H9 (cell line): Measurements from ENCODE around the gene ZMYND8. TPM values are rescaled to one million over a fixed set of nuclear protein-coding genes. Genes with fewer than 3 reads are reported as not detected.

ENCODE experiments used
- DNase-seq: peaks from one replicate; pipeline ENCODE4 v3.0.0-alpha.2; 2017
- H2AFZ ChIP-seq: one replicate; pipeline ENCODE4 v1.6.1; 2013; ENCODE audit warnings: mild to moderate bottlenecking, low read length, control low read depth, moderate library complexity
- H2AK5ac ChIP-seq: 2 replicates; pipeline ENCODE4 v1.6.1; 2013; ENCODE audit warnings: low read length, control low read depth, mixed read lengths; ENCODE audit not compliant: insufficient read length
- H2BK120ac ChIP-seq: one replicate; pipeline ENCODE4 v1.6.1; 2013; ENCODE audit warnings: low read depth, mild to moderate bottlenecking, low read length, control low read depth, inconsistent platforms; ENCODE audit not compliant: poor library complexity, severe bottlenecking
- H2BK12ac ChIP-seq: 2 replicates; pipeline ENCODE4 v1.6.1; 2013; ENCODE audit warnings: low read length, control low read depth, mixed read lengths, low read depth; ENCODE audit not compliant: insufficient read length
- H2BK15ac ChIP-seq: 2 replicates; pipeline ENCODE4 v1.6.1; 2013; ENCODE audit warnings: low read depth, low read length, control low read depth
- H2BK20ac ChIP-seq: one replicate; pipeline ENCODE4 v1.6.1; 2013; ENCODE audit warnings: low read depth, mild to moderate bottlenecking, low read length, control low read depth, inconsistent platforms; ENCODE audit not compliant: poor library complexity, severe bottlenecking
- H2BK5ac ChIP-seq: 2 replicates; pipeline ENCODE4 v1.6.1; 2013; ENCODE audit warnings: low read length, control low read depth, mixed read lengths; ENCODE audit not compliant: insufficient read length
- H3K14ac ChIP-seq: 2 replicates; pipeline ENCODE4 v1.6.1; 2013; ENCODE audit warnings: low read length, control low read depth; ENCODE audit not compliant: insufficient read depth
- H3K18ac ChIP-seq: 2 replicates; pipeline ENCODE4 v1.6.1; 2013; ENCODE audit warnings: low read depth, mild to moderate bottlenecking, mixed read lengths, low read length, control low read depth; ENCODE audit not compliant: insufficient read length
- H3K23ac ChIP-seq: 2 replicates; pipeline ENCODE4 v1.6.1; 2013; ENCODE audit warnings: low read length, control low read depth, mixed read lengths, low read depth; ENCODE audit not compliant: insufficient read length
- H3K23me2 ChIP-seq: 2 replicates; pipeline ENCODE4 v1.6.1; 2013; ENCODE audit warnings: low read depth, mild to moderate bottlenecking, mixed read lengths, low read length, control low read depth; ENCODE audit not compliant: insufficient read length, poor library complexity, severe bottlenecking
- H3K27ac ChIP-seq: 2 replicates; pipeline ENCODE4 v1.5.1; 2013; ENCODE audit warnings: low read length, control low read depth, mixed read lengths, low read depth; ENCODE audit not compliant: insufficient read length
- H3K27me3 ChIP-seq: 2 replicates; pipeline ENCODE4 v1.6.1; 2013; ENCODE audit warnings: low read length, control low read depth, inconsistent platforms; ENCODE audit not compliant: insufficient read depth
- H3K4ac ChIP-seq: 2 replicates; pipeline ENCODE4 v1.6.1; 2013; ENCODE audit warnings: low read depth, mild to moderate bottlenecking, control low read depth, inconsistent platforms, low read length, moderate library complexity
- H3K4me1 ChIP-seq: 2 replicates; pipeline ENCODE4 v1.6.1; 2013; ENCODE audit warnings: low read length, control low read depth, inconsistent platforms; ENCODE audit not compliant: insufficient read depth
- H3K4me2 ChIP-seq: 2 replicates; pipeline ENCODE4 v1.6.1; 2013; ENCODE audit warnings: low read length, control low read depth, mixed read lengths; ENCODE audit not compliant: insufficient read length, insufficient read depth
- H3K56ac ChIP-seq: 2 replicates; pipeline ENCODE4 v1.6.1; 2013; ENCODE audit warnings: low read depth, mild to moderate bottlenecking, mixed read lengths, low read length, control low read depth; ENCODE audit not compliant: insufficient read length
- H3K79me1 ChIP-seq: 2 replicates; pipeline ENCODE4 v1.6.1; 2013; ENCODE audit warnings: low read depth, mild to moderate bottlenecking, moderate library complexity, low read length, control low read depth, inconsistent platforms; ENCODE audit not compliant: insufficient read depth, poor library complexity, severe bottlenecking
- H3K79me2 ChIP-seq: 2 replicates; pipeline ENCODE4 v1.6.1; 2013; ENCODE audit warnings: low read length, control low read depth, inconsistent platforms; ENCODE audit not compliant: insufficient read depth
- H3K9ac ChIP-seq: 2 replicates; pipeline ENCODE4 v1.6.1; 2013; ENCODE audit warnings: low read length, control low read depth, mixed read lengths; ENCODE audit not compliant: insufficient read length; ENCODE audit errors: extremely low read depth
- H3K9me3 ChIP-seq: one replicate; pipeline ENCODE4 v1.6.1; 2013; ENCODE audit warnings: low read depth, low read length, inconsistent platforms; ENCODE audit not compliant: control insufficient read depth
- H3T11ph ChIP-seq: one replicate; pipeline ENCODE4 v1.6.1; 2013; ENCODE audit warnings: mild to moderate bottlenecking, low read length, control low read depth, inconsistent platforms
- H4K20me1 ChIP-seq: one replicate; pipeline ENCODE4 v1.6.1; 2013; ENCODE audit not compliant: control insufficient read depth, insufficient read length, insufficient read depth
- H4K5ac ChIP-seq: 2 replicates; pipeline ENCODE4 v1.6.1; 2013; ENCODE audit warnings: low read depth, mild to moderate bottlenecking, mixed read lengths, low read length, control low read depth; ENCODE audit not compliant: insufficient read length
- H4K8ac ChIP-seq: replicated peaks from 2 replicates; pipeline ENCODE4 v1.6.1; 2013; ENCODE audit warnings: low read length, control low read depth, mixed read lengths, low read depth; ENCODE audit not compliant: insufficient read length
- H4K91ac ChIP-seq: 2 replicates; pipeline ENCODE4 v1.6.1; 2013; ENCODE audit warnings: low read depth, mild to moderate bottlenecking, moderate library complexity, mixed read lengths, low read length, control low read depth; ENCODE audit not compliant: insufficient read length
- H3K27ac Mint-ChIP-seq, 3 experiments: 2 replicates in 2 of 3; 3 replicates in 1 of 3; pipeline ENCODE4 v1.8.0; 2020 to 2021; ENCODE audit warnings: mixed read lengths in 3 of 3, mild to moderate bottlenecking in 1 of 3, moderate library complexity in 1 of 3
- H3K27me3 Mint-ChIP-seq: 2 replicates; pipeline ENCODE4 v1.8.0; 2021; ENCODE audit warnings: low read depth, mild to moderate bottlenecking, moderate library complexity, mixed read lengths
- H3K36me3 Mint-ChIP-seq, 3 experiments: 2 replicates in 2 of 3; 3 replicates in 1 of 3; pipeline ENCODE4 v1.8.0; 2020 to 2021; ENCODE audit warnings: low read depth in 3 of 3, mixed read lengths in 3 of 3; ENCODE audit not compliant: insufficient read depth in 1 of 3
- H3K4me1 Mint-ChIP-seq, 2 experiments: 2 replicates each; pipeline ENCODE4 v1.8.0; 2020; ENCODE audit warnings: mixed read lengths in 2 of 2
- H3K4me3 Mint-ChIP-seq, 2 experiments: 2 replicates in 1 of 2; 3 replicates in 1 of 2; pipeline ENCODE4 v1.8.0; 2020 to 2021; ENCODE audit warnings: mild to moderate bottlenecking in 2 of 2, mixed read lengths in 2 of 2, moderate library complexity in 1 of 2
- H3K9me3 Mint-ChIP-seq, 2 experiments: 2 replicates in 1 of 2; 3 replicates in 1 of 2; pipeline ENCODE4 v1.8.0; 2020; ENCODE audit warnings: mild to moderate bottlenecking in 2 of 2, mixed read lengths in 2 of 2, moderate library complexity in 1 of 2
- CTCF ChIP-seq: fragments of 200-600 bp; sonication (generic); conservative IDR thresholded peaks from 3 replicates; pipeline ENCODE4 v1.8.0; 2021; ENCODE audit warnings: antibody characterized with exemption, mild to moderate bottlenecking
- WGBS: extraction: QIAGEN DNeasy Blood & Tissue Kit; methylation state at CpG from one replicate; pipeline ENCODE4 v1.1.7; 2013; ENCODE audit warnings: missing lambda C conversion rate, low lambda C conversion rate, mixed read lengths; ENCODE audit not compliant: insufficient read length; ENCODE audit errors: extremely low coverage; 5-methylcytosine and 5-hydroxymethylcytosine counted together
- total RNA-seq: library from RNA; stranded (reverse); gene quantifications from 2 replicates; pipeline ENCODE4 v1.2.1, GENCODE V29; 2021

The ZMYND8 gene
- total RNA-seq, 1 experiment from 2014 or later: 158 TPM

- no peak for DNase-seq
- Histone ChIP-seq H3K4me2 (no peak overlapping the region), H3K4ac (no peak overlapping the region), H2BK12ac (no peak overlapping the region), H3K4me1 (no peaks in the 10 kb centered on the region), H3K23ac (no peak overlapping the region), H3K79me2 (no peaks in the 10 kb centered on the region; the same call in 1 of the 2 replicates), H3K56ac (no peak overlapping the region), H4K20me1 (no peaks in the 10 kb centered on the region), H2BK15ac (no peak overlapping the region), H3T11ph (no peak overlapping the region), H4K5ac (no peak overlapping the region), H4K91ac (no peak overlapping the region), H2BK5ac (no peak overlapping the region), H3K23me2 (no peaks in the 10 kb centered on the region), H3K27me3 (no peaks in the 10 kb centered on the region), H3K18ac (no peak overlapping the region), H2BK120ac (no peak overlapping the region), H3K9me3 (no peaks in the 10 kb centered on the region), H2BK20ac (no peak overlapping the region), H4K8ac (no peak overlapping the region), H3K9ac (no peak overlapping the region), H3K79me1 (peaks cover 2% of the 10 kb centered on the region), H2AK5ac (no peak overlapping the region), H3K27ac (no peak overlapping the region), H2AFZ (no peak overlapping the region), H3K14ac (no peak overlapping the region)
- Mint-ChIP-seq H3K36me3 (peaks cover 71 to 89% (median 88%) of the 10 kb centered on the region in 3 experiments), H3K4me3 (no peak overlapping the region), H3K27me3 (no peaks in the 10 kb centered on the region), H3K4me1 (peaks cover 17 to 22% of the 10 kb centered on the region in 2 experiments), H3K9me3 (no peaks in the 10 kb centered on the region), H3K27ac (peak overlapping the region; percentile 36 to 91 (median 36); a peak in 5 of 7 replicates)
- no peak for TF ChIP-seq CTCF
- no CpG with 5 or more reads among the region's 4 CpGs for WGBS
Measured at GRCh38 chr20:47297746-47298145, 58.8 kb downstream of the ZMYND8 start.
